Measurements from ENCODE around the gene GALNT1. TPM values are rescaled to one million over a fixed set of nuclear protein-coding genes. Genes with fewer than 3 reads are reported as not detected.

GALNT1 gene
- total RNA-seq, 4 donors from 2014 or later, result 46.2 to 96.5 (median 62.6) TPM

- 34% methylated on average over 3 of the region's 3 CpGs for WGBS
- Histone ChIP-seq H3K4me3 (no peak overlapping the region), H3K27ac (no peak overlapping the region), H3K27me3 (no peaks in the 10 kb centered on the region), H3K36me3 (no peaks in the 10 kb centered on the region), H3K4me1 (peaks cover 3% of the 10 kb centered on the region), H3K9me3 (no peaks in the 10 kb centered on the region)
- TF ChIP-seq POLR2AphosphoS5 (IDR thresholded peaks at IDR 0.05), result no peak
- TF ChIP-seq CTCF (IDR thresholded peaks at IDR 0.05), result no peak
- TF ChIP-seq EP300 (IDR thresholded peaks at IDR 0.05), result no peak
- TF ChIP-seq POLR2A (IDR thresholded peaks at IDR 0.05), result no peak
- DNase-seq (ENCODE audit: low spot score in 2 of 2), result no peak
Measured at GRCh38 chr18:35736696-35737095, 155.2 kb downstream of the GALNT1 start.

- Histone ChIP-seq H3K9me3 (no peaks in the 10 kb centered on the region), H3K4me3 (no peak overlapping the region), H3K27ac (no peak overlapping the region), H3K27me3 (no peaks in the 10 kb centered on the region), H3K4me1 (no peaks in the 10 kb centered on the region), H3K36me3 (no peaks in the 10 kb centered on the region)
- no peak for DNase-seq (ENCODE audit: low spot score in 2 of 2)
- TF ChIP-seq POLR2AphosphoS5 (IDR thresholded peaks at IDR 0.05), result no peak
- TF ChIP-seq EP300 (IDR thresholded peaks at IDR 0.05), result no peak
- no peak for TF ChIP-seq POLR2A (IDR thresholded peaks at IDR 0.05)
- TF ChIP-seq CTCF (IDR thresholded peaks at IDR 0.05), result no peak
Measured at GRCh38 chr18:35739778-35740177, 158.2 kb downstream of the GALNT1 start.

- 86% methylated on average over 2 of the region's 2 CpGs for WGBS
- Histone ChIP-seq H3K4me3 (no peak overlapping the region), H3K27ac (no peak overlapping the region), H3K9me3 (no peaks in the 10 kb centered on the region), H3K36me3 (no peaks in the 10 kb centered on the region), H3K27me3 (no peaks in the 10 kb centered on the region), H3K4me1 (no peaks in the 10 kb centered on the region)
- no peak for DNase-seq (ENCODE audit: low spot score in 2 of 2)
- TF ChIP-seq POLR2AphosphoS5 (IDR thresholded peaks at IDR 0.05) (no peak), POLR2A (IDR thresholded peaks at IDR 0.05) (no peak), CTCF (IDR thresholded peaks at IDR 0.05) (no peak), EP300 (IDR thresholded peaks at IDR 0.05) (no peak)
Measured at GRCh38 chr18:35740656-35741055, 159.1 kb downstream of the GALNT1 start.

- DNase-seq (ENCODE audit: low spot score in 2 of 2), result no peak
- peaks cover 15% of the 10 kb centered on the region for H3K4me1 ChIP-seq
- TF ChIP-seq POLR2A (IDR thresholded peaks at IDR 0.05) (no peak), CTCF (IDR thresholded peaks at IDR 0.05) (no peak), POLR2AphosphoS5 (IDR thresholded peaks at IDR 0.05) (no peak), EP300 (IDR thresholded peaks at IDR 0.05) (no peak)
- no peaks in the 10 kb centered on the region for H3K36me3 ChIP-seq
- H3K27ac ChIP-seq, result no peak overlapping the region
- no peaks in the 10 kb centered on the region for H3K9me3 ChIP-seq
- H3K27me3 ChIP-seq, result no peaks in the 10 kb centered on the region
- H3K4me3 ChIP-seq, result no peak overlapping the region
Measured at GRCh38 chr18:35743916-35744315, 162.4 kb downstream of the GALNT1 start.

- 81% methylated on average over 4 of the region's 4 CpGs for WGBS
- no peaks in the 10 kb centered on the region for H3K36me3 ChIP-seq
- TF ChIP-seq CTCF (IDR thresholded peaks at IDR 0.05), result no peak
- TF ChIP-seq EP300 (IDR thresholded peaks at IDR 0.05), result no peak
- no peak for TF ChIP-seq POLR2A (IDR thresholded peaks at IDR 0.05)
- TF ChIP-seq POLR2AphosphoS5 (IDR thresholded peaks at IDR 0.05), result no peak
- H3K9me3 ChIP-seq, result no peaks in the 10 kb centered on the region
- DNase-seq (ENCODE audit: low spot score in 2 of 2), result no peak
- no peak overlapping the region for H3K4me3 ChIP-seq
- H3K27ac ChIP-seq, result no peak overlapping the region
- no peaks in the 10 kb centered on the region for H3K27me3 ChIP-seq
- peaks cover 21% of the 10 kb centered on the region for H3K4me1 ChIP-seq
Measured at GRCh38 chr18:35745814-35746213, 164.3 kb downstream of the GALNT1 start.
